Fibroblast of pulmonary artery (primary cell): Measurements from ENCODE around the gene EDEM3.

ENCODE experiments used
- DNase-seq: peaks from one replicate; pipeline ENCODE4 v3.0.0-alpha.2; 2010; ENCODE audit warnings: low read depth
- H3K4me3 ChIP-seq: replicated peaks from 2 replicates; pipeline ENCODE4 v1.5.1; 2011; ENCODE audit warnings: low read depth, mild to moderate bottlenecking, control low read depth, low read length, moderate library complexity
- TF ChIP-seq, protein P1 (sequence below): IDR thresholded peaks from 2 replicates; pipeline ENCODE4 v1.5.1; 2011; ENCODE audit warnings: mild to moderate bottlenecking, control low read depth, low read length, inconsistent platforms; ENCODE audit errors: missing control alignments

The EDEM3 gene

DNA sequence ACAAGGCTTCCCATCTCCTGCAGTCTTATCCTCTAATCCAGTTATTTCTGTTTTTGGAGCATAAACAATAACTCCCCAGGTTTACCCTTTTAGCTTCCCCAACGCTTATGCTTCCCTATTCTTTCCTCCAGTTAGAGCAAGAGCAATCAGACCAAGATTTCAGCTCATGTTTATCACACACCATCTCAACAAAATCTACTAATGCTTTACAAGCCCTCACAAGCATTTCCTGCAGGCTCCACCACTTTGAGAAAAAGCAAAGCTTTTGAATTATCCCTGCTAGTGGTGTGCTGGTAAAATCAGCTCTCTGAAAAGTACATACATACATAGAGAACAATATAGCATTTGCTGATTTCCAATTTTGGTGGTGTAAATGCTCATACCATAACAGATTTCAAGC is 92.9 kb downstream of the EDEM3 start:
- no peak for DNase-seq
- TF ChIP-seq, protein P1, sequence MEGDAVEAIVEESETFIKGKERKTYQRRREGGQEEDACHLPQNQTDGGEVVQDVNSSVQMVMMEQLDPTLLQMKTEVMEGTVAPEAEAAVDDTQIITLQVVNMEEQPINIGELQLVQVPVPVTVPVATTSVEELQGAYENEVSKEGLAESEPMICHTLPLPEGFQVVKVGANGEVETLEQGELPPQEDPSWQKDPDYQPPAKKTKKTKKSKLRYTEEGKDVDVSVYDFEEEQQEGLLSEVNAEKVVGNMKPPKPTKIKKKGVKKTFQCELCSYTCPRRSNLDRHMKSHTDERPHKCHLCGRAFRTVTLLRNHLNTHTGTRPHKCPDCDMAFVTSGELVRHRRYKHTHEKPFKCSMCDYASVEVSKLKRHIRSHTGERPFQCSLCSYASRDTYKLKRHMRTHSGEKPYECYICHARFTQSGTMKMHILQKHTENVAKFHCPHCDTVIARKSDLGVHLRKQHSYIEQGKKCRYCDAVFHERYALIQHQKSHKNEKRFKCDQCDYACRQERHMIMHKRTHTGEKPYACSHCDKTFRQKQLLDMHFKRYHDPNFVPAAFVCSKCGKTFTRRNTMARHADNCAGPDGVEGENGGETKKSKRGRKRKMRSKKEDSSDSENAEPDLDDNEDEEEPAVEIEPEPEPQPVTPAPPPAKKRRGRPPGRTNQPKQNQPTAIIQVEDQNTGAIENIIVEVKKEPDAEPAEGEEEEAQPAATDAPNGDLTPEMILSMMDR = no peak
- no peak overlapping the region for H3K4me3 ChIP-seq

DNA sequence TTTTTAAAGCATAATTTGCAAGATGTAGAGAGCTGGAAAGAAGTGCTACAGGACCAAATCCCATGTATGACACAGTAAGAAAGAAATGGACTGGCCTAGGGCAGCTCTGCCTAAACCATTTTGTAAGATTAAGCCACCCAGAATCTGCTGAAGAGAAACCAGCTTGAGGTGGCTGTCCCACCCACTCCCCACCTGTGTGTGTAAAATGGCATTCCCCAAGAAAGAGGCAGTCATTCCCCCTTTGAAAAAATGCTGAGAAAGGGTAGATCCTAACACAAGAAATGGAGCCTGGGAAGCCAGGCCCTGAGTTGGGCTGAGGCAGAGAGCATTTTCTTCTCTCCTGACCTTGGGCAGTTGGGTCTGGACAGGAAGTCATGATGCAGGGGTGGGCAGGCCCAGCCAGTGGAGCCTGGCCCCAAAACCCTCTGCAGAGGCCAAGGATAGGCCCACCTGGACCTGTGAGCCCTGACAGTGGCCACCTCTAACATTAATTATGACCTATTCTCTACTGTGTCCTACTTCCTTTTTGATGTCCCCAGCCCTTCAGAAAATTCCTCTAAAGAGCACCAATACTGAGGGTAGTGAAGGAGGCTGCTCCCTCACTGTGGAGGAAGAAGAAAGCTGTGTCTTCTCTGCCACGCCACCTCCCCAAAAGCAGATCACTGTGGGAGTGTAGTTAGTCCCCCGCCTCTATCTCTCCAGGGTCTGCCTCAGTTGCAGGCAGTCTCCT is 94.0 kb downstream of the EDEM3 start:
- TF ChIP-seq, protein P1 = no peak
- DNase-seq = no peak
- H3K4me3 ChIP-seq = no peak overlapping the region

DNA sequence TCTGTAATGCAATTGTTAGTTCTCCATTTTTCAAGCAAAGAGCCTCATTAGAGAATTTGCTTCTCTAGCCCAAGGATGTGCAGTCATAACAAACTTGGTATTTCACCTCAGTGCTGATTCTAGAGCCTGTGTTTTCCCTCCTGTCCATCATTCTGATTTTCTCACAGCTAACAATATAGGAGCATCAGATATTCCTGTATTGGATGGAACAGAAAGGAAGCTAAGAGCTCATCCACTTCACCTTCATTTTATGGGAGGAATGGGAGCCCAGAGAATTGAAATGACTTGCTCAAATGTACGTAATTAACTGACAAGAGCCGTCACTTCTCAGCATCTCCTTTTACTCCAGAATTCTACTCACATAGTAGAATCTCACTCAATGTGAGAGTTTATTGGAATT is 96.6 kb downstream of the EDEM3 start:
- TF ChIP-seq, protein P1 = no peak
- no peak for DNase-seq

DNA sequence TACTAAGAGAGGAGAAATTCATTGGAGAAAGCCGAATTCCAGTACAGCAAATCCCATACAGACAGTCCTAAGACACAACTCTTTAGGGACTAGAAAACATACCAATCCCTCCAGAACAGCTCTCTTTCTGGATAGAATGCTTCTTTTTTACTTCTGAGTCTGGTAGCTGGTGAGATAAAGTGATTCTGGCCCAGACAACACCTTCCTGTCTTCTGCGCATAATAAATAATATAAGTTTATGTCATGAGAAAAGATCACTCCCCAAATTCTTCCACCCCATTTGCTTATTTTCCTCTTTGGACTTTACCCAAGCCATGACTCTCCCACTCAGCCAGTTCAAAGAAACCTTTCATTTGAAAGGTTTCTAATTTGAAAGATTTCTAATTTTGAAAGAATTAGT is 98.4 kb downstream of the EDEM3 start:
- DNase-seq = no peak
- TF ChIP-seq, protein P1 = no peak
- no peak overlapping the region for H3K4me3 ChIP-seq

More for the DNA sequence above, 96.6 kb downstream of the EDEM3 start:
- H3K4me3 ChIP-seq = no peak overlapping the region

DNA sequence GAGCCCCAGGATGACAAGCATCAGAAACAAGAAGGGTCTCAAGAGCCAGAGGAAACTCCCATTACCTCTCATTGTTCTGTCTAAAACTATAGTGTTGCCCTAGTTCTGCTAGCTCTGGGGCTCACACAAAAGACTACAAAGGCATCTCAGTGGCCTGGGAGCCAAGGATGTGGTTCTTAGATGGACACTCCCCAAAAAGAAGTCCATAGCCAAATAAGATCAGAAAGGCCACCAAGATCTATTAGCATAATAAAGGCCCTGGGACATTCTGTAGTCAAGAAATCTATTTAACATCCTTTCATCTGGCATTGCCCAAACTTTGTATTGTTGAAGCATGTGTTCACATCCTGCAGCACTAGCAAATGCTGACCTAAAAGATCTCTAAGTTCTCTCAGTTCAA is 99.5 kb downstream of the EDEM3 start:
- TF ChIP-seq, protein P1 = no peak
- H3K4me3 ChIP-seq = no peak overlapping the region

DNA sequence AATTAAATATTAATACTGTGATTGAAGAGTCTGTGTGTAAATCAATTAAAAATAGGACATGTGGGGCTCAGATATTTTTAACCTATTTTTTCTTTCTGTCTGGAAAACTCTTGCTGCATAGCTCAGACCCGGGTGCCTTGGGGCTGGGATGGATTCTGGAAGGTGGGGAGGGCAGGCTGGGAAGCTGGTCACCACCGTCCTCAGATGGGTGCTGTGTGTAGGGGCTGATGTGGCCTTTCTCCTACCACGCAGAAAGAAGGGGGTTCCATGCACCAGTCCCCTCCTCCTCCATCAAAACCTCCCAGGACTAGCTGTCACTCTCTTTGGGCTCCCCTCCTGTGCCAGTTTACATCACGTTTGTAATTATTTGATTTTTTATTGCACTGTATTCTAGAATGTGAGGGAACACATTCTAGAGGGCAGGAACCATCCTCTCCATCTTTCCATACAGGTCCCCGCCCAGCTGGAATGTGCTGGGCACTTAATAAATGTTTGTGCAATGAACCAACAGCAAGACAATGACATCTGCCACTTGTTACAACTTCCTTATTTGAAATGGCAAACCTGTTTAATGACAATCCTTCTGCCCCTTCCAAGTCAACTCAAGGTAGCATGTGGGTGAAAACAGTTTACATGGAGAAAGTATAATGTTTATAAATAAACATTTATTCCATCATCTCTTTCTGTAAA is 104.3 kb downstream of the EDEM3 start:
- H3K4me3 ChIP-seq = no peak overlapping the region
- DNase-seq = no peak
- TF ChIP-seq, protein P1 = no peak

More for the DNA sequence above, 99.5 kb downstream of the EDEM3 start:
- no peak for DNase-seq
